Vagina (tissue), 2 donors: ENCODE measurements around the gene MELTF.

Experiments
- CTCF ChIP-seq, 3 experiments: fragments of 450-650 bp in 2 of 3; fragments of 200-600 bp in 1 of 3; sonication (generic) in 1 of 3; IDR thresholded peaks; one replicate each; pipeline ENCODE4 v1.5.1; 2017 to 2019; ENCODE audit warnings: antibody characterized with exemption in 3 of 3, mild to moderate bottlenecking in 2 of 3, moderate library complexity in 2 of 3
- POLR2A ChIP-seq, 2 donors: fragments of 450-650 bp; IDR thresholded peaks; one replicate each; pipeline ENCODE4 v1.6.1; 2017; ENCODE audit warnings: antibody characterized with exemption in 2 of 2, mild to moderate bottlenecking in 2 of 2, moderate library complexity in 2 of 2
- POLR2AphosphoS5 ChIP-seq, 2 donors: sonication (generic); formaldehyde crosslinking; IDR thresholded peaks; one replicate each; pipeline ENCODE4 v1.9.0; 2017; ENCODE audit warnings: antibody characterized with exemption in 2 of 2, mild to moderate bottlenecking in 2 of 2, low read depth in 1 of 2; ENCODE audit not compliant: insufficient read depth in 1 of 2

GRCh38 chr3:197002701-197003454 lies 26.7 kb downstream of the MELTF start:
- peak; percentile 64 to 72 (median 66) for TF ChIP-seq CTCF (IDR thresholded peaks at IDR 0.05)
- TF ChIP-seq POLR2AphosphoS5 (IDR thresholded peaks at IDR 0.05; ENCODE audit: insufficient read depth in 1 of 2, low read depth in 1 of 2), result no peak
- TF ChIP-seq POLR2A (IDR thresholded peaks at IDR 0.05), result no peak
